ENCODE results near the gene TNNC1. TPM values are rescaled to one million over a fixed set of nuclear protein-coding genes. Genes with fewer than 3 reads are reported as not detected.

TNNC1 gene
- total RNA-seq, 2 experiments from 2014 or later: 4.8 to 5.9 TPM

GRCh38 chr3:52403271-52403841, 50.5 kb downstream of the TNNC1 start:
- H3K36me3 Mint-ChIP-seq (ENCODE audit: low read depth): peaks cover 29% of the 10 kb centered on the region

GRCh38 chr3:52402706-52403270, 51.1 kb downstream of the TNNC1 start:
- Mint-ChIP-seq H3K4me3 (no peak overlapping the region), H3K27me3 (no peaks in the 10 kb centered on the region), H3K27ac (no peak overlapping the region), H3K4me1 (ENCODE audit: low read depth) (peaks cover 9% of the 10 kb centered on the region), H3K9me3 (no peaks in the 10 kb centered on the region), H3K36me3 (ENCODE audit: low read depth) (peaks cover 27% of the 10 kb centered on the region)
- TF ChIP-seq CTCF (IDR thresholded peaks at IDR 0.05): no peak
- ATAC-seq (no peak), DNase-seq (no peak)
- CTCF ChIA-PET: interaction anchor here (1.7 kb wide), 1 partner anchor 10 kb away, joined by 5 read pairs; no protein-coding TSS in a partner anchor
- POLR2A ChIA-PET: interaction anchor here (0.8 to 1.7 kb wide), 3 partner anchors 11 to 219 kb away, joined by 3 to 5 read pairs (median 3); no protein-coding TSS in a partner anchor
- intact Hi-C loops (cut with micrococcal nuclease): no loop called here

More at GRCh38 chr3:52403271-52403841, 50.5 kb downstream of the TNNC1 start:
- Mint-ChIP-seq H3K4me3 (no peak overlapping the region), H3K27ac (no peak overlapping the region), H3K4me1 (ENCODE audit: low read depth) (peaks cover 13% of the 10 kb centered on the region), H3K27me3 (no peaks in the 10 kb centered on the region), H3K9me3 (no peaks in the 10 kb centered on the region)
- ATAC-seq (no peak), DNase-seq (no peak)
- ChIA-PET CTCF (no interaction called here), POLR2A (interaction anchor here (1.0 to 1.2 kb wide), 2 partner anchors 9 to 219 kb away, joined by 3 read pairs; no protein-coding TSS in a partner anchor)
- no peak for TF ChIP-seq CTCF (IDR thresholded peaks at IDR 0.05)
- intact Hi-C loops (cut with micrococcal nuclease): no loop called here

GRCh38 chr3:52402101-52402521, 51.7 kb downstream of the TNNC1 start:
- Mint-ChIP-seq H3K4me3 (no peak overlapping the region), H3K4me1 (ENCODE audit: low read depth) (peaks cover 4% of the 10 kb centered on the region), H3K9me3 (no peaks in the 10 kb centered on the region), H3K27ac (no peak overlapping the region), H3K36me3 (ENCODE audit: low read depth) (peaks cover 27% of the 10 kb centered on the region), H3K27me3 (no peaks in the 10 kb centered on the region)
- intact Hi-C loops (cut with micrococcal nuclease): no loop called here
- DNase-seq (no peak), ATAC-seq (no peak)
- TF ChIP-seq CTCF (IDR thresholded peaks at IDR 0.05): no peak
- POLR2A ChIA-PET: interaction anchor here (0.8 to 1.7 kb wide), 4 partner anchors 11 to 218 kb away, joined by 3 to 5 read pairs (median 3); partner anchors contain the start of gene GLYCTK
- CTCF ChIA-PET: interaction anchor here (0.8 to 1.7 kb wide), 2 partner anchors 10 to 63 kb away, joined by 4 to 5 read pairs; no protein-coding TSS in a partner anchor

GRCh38 chr3:52401551-52401950, 52.3 kb downstream of the TNNC1 start:
- no peaks in the 10 kb centered on the region for H3K9me3 Mint-ChIP-seq
- ChIA-PET CTCF (interaction anchor here (0.8 to 1.7 kb wide), 2 partner anchors 11 to 62 kb away, joined by 4 to 5 read pairs; no protein-coding TSS in a partner anchor), POLR2A (interaction anchor here (1.1 to 1.7 kb wide), 3 partner anchors 12 to 114 kb away, joined by 3 to 6 read pairs (median 5); partner anchors contain the start of gene GLYCTK)
- H3K36me3 Mint-ChIP-seq (ENCODE audit: low read depth): peaks cover 24% of the 10 kb centered on the region
- H3K4me3 Mint-ChIP-seq: no peak overlapping the region
- no peak overlapping the region for H3K27ac Mint-ChIP-seq
- no peak for TF ChIP-seq CTCF (IDR thresholded peaks at IDR 0.05)
- DNase-seq: no peak
- intact Hi-C loops (cut with micrococcal nuclease): no loop called here
- ATAC-seq: no peak
- peaks cover under 1% of the 10 kb centered on the region for H3K4me1 Mint-ChIP-seq (ENCODE audit: low read depth)
- H3K27me3 Mint-ChIP-seq: no peaks in the 10 kb centered on the region

Other genes starting within 250 kb of the TNNC1 start
- 1 to 10 TPM; 2.0 TPM for gene TLR9, start 228.4 kb downstream of the TNNC1 start, total RNA-seq
- 100 to 1,000 TPM; 137 TPM for gene TWF2, start 214.9 kb downstream of the TNNC1 start, total RNA-seq
- gene PPM1M, start 208.3 kb downstream of the TNNC1 start, total RNA-seq: 100 to 1,000 TPM in 1 of 2 experiments, 10 to 100 TPM in 1; 94.3 to 100 TPM
- 100 to 1,000 TPM; 103 to 105 TPM for gene WDR82, start 175.4 kb downstream of the TNNC1 start, total RNA-seq
- 10 to 100 TPM; 21.6 to 21.9 TPM for gene GLYCTK, start 166.2 kb downstream of the TNNC1 start, total RNA-seq
- 10 to 100 TPM in 1 of 2 experiments, 1 to 10 TPM in 1; 9.2 to 10.2 TPM for gene DNAH1, start 137.7 kb downstream of the TNNC1 start, total RNA-seq
- 100 to 1,000 TPM in 1 of 2 experiments, 10 to 100 TPM in 1; 98.1 to 101 TPM for gene BAP1, start 44.0 kb downstream of the TNNC1 start, total RNA-seq
- gene PHF7, start 43.4 kb downstream of the TNNC1 start, total RNA-seq: 10 to 100 TPM; 18.4 to 20.6 TPM
- not detected for gene SEMA3G, start 8.9 kb downstream of the TNNC1 start, total RNA-seq
- 10 to 100 TPM; 57.1 to 57.4 TPM for gene NISCH, start 1.6 kb upstream of the TNNC1 start, total RNA-seq
- gene STAB1, start 41.3 kb upstream of the TNNC1 start, total RNA-seq: under 1 TPM; 0.09 to 0.20 TPM
- 10 to 100 TPM; 53.8 to 61.7 TPM for gene NT5DC2, start 79.8 kb upstream of the TNNC1 start, total RNA-seq
- gene UQCC5, start 82.6 kb upstream of the TNNC1 start, total RNA-seq: 10 to 100 TPM; 14.0 to 20.5 TPM
- 10 to 100 TPM; 55.9 to 56.1 TPM for gene PBRM1, start 231.9 kb upstream of the TNNC1 start, total RNA-seq
- 100 to 1,000 TPM; 198 to 200 TPM for gene GNL3, start 232.0 kb upstream of the TNNC1 start, total RNA-seq

Data from activated CD8-positive, alpha-beta T cell treated with anti-CD3 and anti-CD28 coated beads for 36 hours (primary cell).